PC-3 (cell line): ENCODE measurements around the gene SLC26A8. TPM values are rescaled to one million over a fixed set of nuclear protein-coding genes. Genes with fewer than 3 reads are reported as not detected.

Source experiments
- ATAC-seq: fragments of 200-7000 bp; cut with Tn5 transposase; 2 replicates; pipeline ENCODE4 v1.9.1; 2020; ENCODE audit warnings: mild to moderate bottlenecking, moderate library complexity
- BruUV-seq: library from RNA; stranded (reverse); fragments of 400-500 nt; replicated peaks from 2 replicates; lab custom pipeline; 2021; lab: Mats Ljungman, UMichigan
- CTCF ChIA-PET: fragments of 300-600 bp; sonication (Branson Sonifier 250); formaldehyde crosslinking; loops from one replicate; lab custom pipeline; 2022; ENCODE audit warnings: antibody characterized with exemption; lab: Charles Lee
- POLR2A ChIA-PET: fragments of 300-600 bp; sonication (Branson Sonifier 250); formaldehyde crosslinking; loops from one replicate; lab custom pipeline; 2022; ENCODE audit warnings: antibody characterized with exemption; ENCODE audit not compliant: unreplicated experiment; lab: Charles Lee
- DNase-seq: peaks from one replicate; pipeline ENCODE4 v3.0.0-alpha.2; 2015
- H2AFZ ChIP-seq: fragments of 300-600 bp; sonication (generic); 2 replicates; pipeline ENCODE4 v1.6.0; 2016; ENCODE audit warnings: antibody characterized with exemption, low read length
- H3F3A ChIP-seq: fragments of 300-600 bp; sonication (generic); one replicate; pipeline ENCODE4 v1.6.0; 2017; ENCODE audit warnings: antibody characterized with exemption, low read length, control low read depth, mild to moderate bottlenecking; ENCODE audit not compliant: unreplicated experiment
- H3K27ac ChIP-seq: fragments of 300-600 bp; sonication (generic); 2 replicates; pipeline ENCODE4 v1.5.1; 2016; ENCODE audit warnings: mild to moderate bottlenecking, low read length
- H3K27me3 ChIP-seq: fragments of 300-600 bp; sonication (generic); 2 replicates; pipeline ENCODE4 v1.6.1; 2016; ENCODE audit warnings: low read length, mixed read lengths
- H3K36me3 ChIP-seq: fragments of 300-600 bp; sonication (generic); 2 replicates; pipeline ENCODE4 v1.6.1; 2016; ENCODE audit warnings: low read depth, mixed run types, low read length, mixed read lengths
- H3K4me1 ChIP-seq: fragments of 300-600 bp; sonication (generic); 2 replicates; pipeline ENCODE4 v1.5.1; 2016; ENCODE audit warnings: low read length; ENCODE audit not compliant: insufficient read depth
- H3K4me2 ChIP-seq: fragments of 300-600 bp; sonication (generic); 2 replicates; pipeline ENCODE4 v1.6.0; 2016; ENCODE audit warnings: low read length
- H3K4me3 ChIP-seq: fragments of 300-600 bp; sonication (generic); 2 replicates; pipeline ENCODE4 v1.5.1; 2016; ENCODE audit warnings: mild to moderate bottlenecking, low read length, mixed read lengths
- H3K79me2 ChIP-seq: fragments of 300-600 bp; sonication (generic); 2 replicates; pipeline ENCODE4 v1.6.1; 2017; ENCODE audit warnings: low read length, mixed read lengths
- H3K9ac ChIP-seq: fragments of 300-600 bp; sonication (generic); 2 replicates; pipeline ENCODE4 v1.6.0; 2016; ENCODE audit warnings: mild to moderate bottlenecking, low read length
- H3K9me2 ChIP-seq: fragments of 300-600 bp; sonication (generic); replicated peaks from 2 replicates; pipeline ENCODE4 v1.6.1; 2016; ENCODE audit warnings: mixed run types, low read length, mixed read lengths
- H3K9me3 ChIP-seq: fragments of 300-600 bp; sonication (generic); 2 replicates; pipeline ENCODE4 v1.6.1; 2016; ENCODE audit warnings: low read length, mixed read lengths
- H4K20me1 ChIP-seq: fragments of 300-600 bp; sonication (generic); 2 replicates; pipeline ENCODE4 v1.6.1; 2016; ENCODE audit warnings: low read length, mixed read lengths
- EZH2 ChIP-seq: fragments of 300-600 bp; sonication (generic); IDR thresholded peaks from one replicate; pipeline ENCODE4 v1.6.1; 2017; ENCODE audit warnings: antibody characterized with exemption, mild to moderate bottlenecking, low read length; ENCODE audit not compliant: unreplicated experiment
- EZH2phosphoT487 ChIP-seq: fragments of 300-600 bp; sonication (generic); IDR thresholded peaks from 2 replicates; pipeline ENCODE4 v1.6.1; 2018; ENCODE audit warnings: mild to moderate bottlenecking, antibody characterized with exemption, low read length, borderline replicate concordance
- intact Hi-C: fragments of 100-400 bp; cut with micrococcal nuclease; formaldehyde crosslinking; loops from 2 replicates; pipeline ENCODE4 v1.9.0; 2023
- total RNA-seq: library from RNA; depleted of rRNA; stranded (reverse); fragments of >200 nt; gene quantifications from 2 replicates; pipeline ENCODE4 v1.2.3, GENCODE V29; 2014
- TF ChIP-seq, protein P1 (sequence below): fragments of 300-600 bp; sonication (generic); conservative IDR thresholded peaks from 2 replicates; pipeline ENCODE4 v1.5.1; 2017; ENCODE audit warnings: antibody characterized with exemption, low read depth, mild to moderate bottlenecking, low read length

The SLC26A8 gene
- total RNA-seq, 1 experiment from 2014 or later, result not detected

DNA sequence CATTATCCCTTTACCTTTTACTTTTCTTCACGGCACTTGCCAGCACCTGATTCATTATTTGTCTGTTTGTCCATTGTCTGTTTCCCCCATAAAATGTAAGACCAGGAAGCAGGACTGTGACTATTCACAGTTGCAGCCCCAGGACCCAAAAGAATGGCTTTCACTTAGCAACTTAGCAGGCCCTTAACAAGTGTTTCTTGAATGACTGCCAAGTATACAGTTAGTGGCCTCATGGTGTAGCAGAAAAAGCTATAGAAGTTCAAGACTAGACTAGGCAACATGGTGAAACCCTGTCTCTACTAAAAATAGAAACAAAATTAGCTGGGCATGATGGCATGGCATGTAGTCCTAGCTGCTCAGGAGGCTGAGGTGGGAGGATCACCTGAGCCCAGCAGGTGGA is 4.3 kb downstream of the SLC26A8 start:
- no peaks in the 10 kb centered on the region for H3K79me2 ChIP-seq
- ChIA-PET CTCF (no interaction called here), POLR2A (no interaction called here)
- H3K4me1 ChIP-seq, result no peaks in the 10 kb centered on the region
- H3K9me2 ChIP-seq, result no peaks in the 10 kb centered on the region
- DNase-seq (no peak), ATAC-seq (peak; percentile 31; the same call in 1 of the 2 replicates)
- H3K4me2 ChIP-seq, result no peak overlapping the region
- BruUV-seq, result no TSS peak
- H3K9ac ChIP-seq, result no peak overlapping the region
- TF ChIP-seq, protein P1, sequence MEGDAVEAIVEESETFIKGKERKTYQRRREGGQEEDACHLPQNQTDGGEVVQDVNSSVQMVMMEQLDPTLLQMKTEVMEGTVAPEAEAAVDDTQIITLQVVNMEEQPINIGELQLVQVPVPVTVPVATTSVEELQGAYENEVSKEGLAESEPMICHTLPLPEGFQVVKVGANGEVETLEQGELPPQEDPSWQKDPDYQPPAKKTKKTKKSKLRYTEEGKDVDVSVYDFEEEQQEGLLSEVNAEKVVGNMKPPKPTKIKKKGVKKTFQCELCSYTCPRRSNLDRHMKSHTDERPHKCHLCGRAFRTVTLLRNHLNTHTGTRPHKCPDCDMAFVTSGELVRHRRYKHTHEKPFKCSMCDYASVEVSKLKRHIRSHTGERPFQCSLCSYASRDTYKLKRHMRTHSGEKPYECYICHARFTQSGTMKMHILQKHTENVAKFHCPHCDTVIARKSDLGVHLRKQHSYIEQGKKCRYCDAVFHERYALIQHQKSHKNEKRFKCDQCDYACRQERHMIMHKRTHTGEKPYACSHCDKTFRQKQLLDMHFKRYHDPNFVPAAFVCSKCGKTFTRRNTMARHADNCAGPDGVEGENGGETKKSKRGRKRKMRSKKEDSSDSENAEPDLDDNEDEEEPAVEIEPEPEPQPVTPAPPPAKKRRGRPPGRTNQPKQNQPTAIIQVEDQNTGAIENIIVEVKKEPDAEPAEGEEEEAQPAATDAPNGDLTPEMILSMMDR, result no peak
- TF ChIP-seq EZH2phosphoT487 (no peak), EZH2 (no peak)
- no peak overlapping the region for H2AFZ ChIP-seq
- no peaks in the 10 kb centered on the region for H3F3A ChIP-seq
- H3K9me3 ChIP-seq, result no peaks in the 10 kb centered on the region
- H3K27me3 ChIP-seq, result no peaks in the 10 kb centered on the region
- H3K4me3 ChIP-seq, result no peak overlapping the region
- H3K36me3 ChIP-seq, result no peaks in the 10 kb centered on the region
- H3K27ac ChIP-seq, result no peak overlapping the region
- intact Hi-C loops, result no loop called here
- no peaks in the 10 kb centered on the region for H4K20me1 ChIP-seq

DNA sequence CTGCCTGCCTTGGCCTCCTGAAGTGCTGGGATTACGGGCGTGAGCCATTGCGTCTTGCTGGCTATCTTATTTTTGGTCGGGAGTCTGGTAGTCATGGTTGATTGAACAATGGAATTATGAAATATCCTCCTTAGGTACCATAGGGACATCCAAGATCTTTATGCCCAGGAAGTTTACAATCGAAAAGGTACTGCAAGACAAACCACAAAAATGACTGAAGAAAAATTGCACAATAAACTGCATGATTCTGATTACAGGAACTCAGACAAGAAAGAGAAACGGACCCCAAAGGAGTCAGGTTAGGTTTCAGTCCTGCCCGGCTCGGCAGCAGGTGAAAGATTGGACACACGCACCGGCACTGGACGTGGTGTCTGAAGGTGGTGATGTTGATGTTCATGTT is 5.3 kb downstream of the SLC26A8 start:
- intact Hi-C loops, result no loop called here
- no TSS peak for BruUV-seq
- H3K27me3 ChIP-seq, result no peaks in the 10 kb centered on the region
- ATAC-seq, result no peak
- no peaks in the 10 kb centered on the region for H3F3A ChIP-seq
- H3K36me3 ChIP-seq, result no peaks in the 10 kb centered on the region
- no peak overlapping the region for H3K4me3 ChIP-seq
- no peaks in the 10 kb centered on the region for H3K4me1 ChIP-seq
- H3K27ac ChIP-seq, result no peak overlapping the region
- no peak overlapping the region for H2AFZ ChIP-seq
- no peak overlapping the region for H3K4me2 ChIP-seq
- ChIA-PET POLR2A (no interaction called here), CTCF (no interaction called here)
- no peak overlapping the region for H3K9ac ChIP-seq
- no peak for TF ChIP-seq EZH2phosphoT487
- TF ChIP-seq EZH2, result no peak
- TF ChIP-seq, protein P1, result no peak
- no peak for DNase-seq
- no peaks in the 10 kb centered on the region for H4K20me1 ChIP-seq
- no peaks in the 10 kb centered on the region for H3K9me2 ChIP-seq
- H3K79me2 ChIP-seq, result no peaks in the 10 kb centered on the region
- no peaks in the 10 kb centered on the region for H3K9me3 ChIP-seq

DNA sequence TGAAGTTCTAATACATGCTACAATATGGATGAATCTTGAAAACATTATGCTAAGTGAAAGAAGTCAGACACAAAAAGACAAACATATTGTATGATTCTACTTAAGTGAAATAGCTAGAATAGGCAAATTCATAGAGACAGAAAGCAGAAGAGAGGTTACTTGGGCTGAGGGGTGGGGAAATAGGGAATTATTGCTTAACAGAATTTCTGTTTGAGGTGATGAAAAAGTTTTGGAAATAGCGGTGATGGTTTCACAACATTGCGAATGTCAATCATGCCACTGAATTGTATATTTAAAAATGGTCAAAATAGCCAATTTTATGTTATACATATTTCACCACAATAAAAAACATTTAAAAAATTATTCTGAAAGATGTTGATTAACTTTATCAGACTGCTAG is 6.1 kb downstream of the SLC26A8 start:
- H3K79me2 ChIP-seq, result no peaks in the 10 kb centered on the region
- H3K4me1 ChIP-seq, result no peaks in the 10 kb centered on the region
- H3K9me2 ChIP-seq, result no peaks in the 10 kb centered on the region
- no peaks in the 10 kb centered on the region for H3K27me3 ChIP-seq
- BruUV-seq, result no TSS peak
- no peak overlapping the region for H3K4me3 ChIP-seq
- H3K36me3 ChIP-seq, result no peaks in the 10 kb centered on the region
- H4K20me1 ChIP-seq, result no peaks in the 10 kb centered on the region
- no peak for TF ChIP-seq EZH2
- TF ChIP-seq, protein P1, result no peak
- no peak for TF ChIP-seq EZH2phosphoT487
- H3K9me3 ChIP-seq, result no peaks in the 10 kb centered on the region
- ChIA-PET CTCF (no interaction called here), POLR2A (no interaction called here)
- H3F3A ChIP-seq, result no peaks in the 10 kb centered on the region
- no peak overlapping the region for H3K9ac ChIP-seq
- DNase-seq (no peak), ATAC-seq (no peak)
- no peak overlapping the region for H3K4me2 ChIP-seq
- H3K27ac ChIP-seq, result no peak overlapping the region
- intact Hi-C loops, result no loop called here
- H2AFZ ChIP-seq, result no peak overlapping the region
